ENCODE data around the gene RNF215. TPM values are rescaled to one million over a fixed set of nuclear protein-coding genes. Genes with fewer than 3 reads are reported as not detected.

Gene RNF215
- total RNA-seq, 1 donor from 2014 or later: 11.9 TPM

DNA sequence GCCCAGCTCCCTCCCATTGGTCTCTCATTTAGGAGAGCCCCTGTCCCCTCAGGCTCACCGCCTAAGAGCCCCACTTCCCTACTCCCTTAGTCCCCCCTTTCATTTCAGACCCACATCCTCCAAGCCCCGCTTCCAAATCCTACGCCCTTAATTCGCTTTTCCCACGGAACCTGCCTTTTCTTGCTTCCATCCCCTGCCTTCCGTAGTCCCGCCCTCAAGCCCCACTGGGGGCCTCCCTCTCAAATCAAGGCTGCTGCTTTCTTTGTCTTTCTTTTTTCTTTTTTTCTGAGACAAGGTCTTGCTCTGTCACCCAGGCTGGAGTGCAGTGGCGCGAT lies 30.0 kb downstream of the RNF215 start:
- Histone ChIP-seq H3K79me2 (ENCODE audit: low read depth) (peaks cover 40% of the 10 kb centered on the region), H3K27me3 (no peaks in the 10 kb centered on the region), H2AFZ (replicated peaks) (peak overlapping the region; percentile 92), H3K9me3 (ENCODE audit: low read depth) (no peaks in the 10 kb centered on the region), H3K4me1 (peaks cover 8% of the 10 kb centered on the region), H3F3A (ENCODE audit: low read depth) (no peaks in the 10 kb centered on the region), H3K36me3 (no peaks in the 10 kb centered on the region), H4K20me1 (ENCODE audit: low read depth) (peaks cover 35% of the 10 kb centered on the region), H3K9ac (no peak overlapping the region), H3K4me3 (peak overlapping the region; percentile 86), H3K27ac (no peak overlapping the region), H3K4me2 (peak overlapping the region; percentile 90)
- no peak for DNase-seq (ENCODE audit: low spot score)
- H3K4me1 Mint-ChIP-seq: peaks cover 24% of the 10 kb centered on the region
- no peak for TF ChIP-seq EZH2phosphoT487 (IDR thresholded peaks at IDR 0.05)
- TF ChIP-seq, protein P1, sequence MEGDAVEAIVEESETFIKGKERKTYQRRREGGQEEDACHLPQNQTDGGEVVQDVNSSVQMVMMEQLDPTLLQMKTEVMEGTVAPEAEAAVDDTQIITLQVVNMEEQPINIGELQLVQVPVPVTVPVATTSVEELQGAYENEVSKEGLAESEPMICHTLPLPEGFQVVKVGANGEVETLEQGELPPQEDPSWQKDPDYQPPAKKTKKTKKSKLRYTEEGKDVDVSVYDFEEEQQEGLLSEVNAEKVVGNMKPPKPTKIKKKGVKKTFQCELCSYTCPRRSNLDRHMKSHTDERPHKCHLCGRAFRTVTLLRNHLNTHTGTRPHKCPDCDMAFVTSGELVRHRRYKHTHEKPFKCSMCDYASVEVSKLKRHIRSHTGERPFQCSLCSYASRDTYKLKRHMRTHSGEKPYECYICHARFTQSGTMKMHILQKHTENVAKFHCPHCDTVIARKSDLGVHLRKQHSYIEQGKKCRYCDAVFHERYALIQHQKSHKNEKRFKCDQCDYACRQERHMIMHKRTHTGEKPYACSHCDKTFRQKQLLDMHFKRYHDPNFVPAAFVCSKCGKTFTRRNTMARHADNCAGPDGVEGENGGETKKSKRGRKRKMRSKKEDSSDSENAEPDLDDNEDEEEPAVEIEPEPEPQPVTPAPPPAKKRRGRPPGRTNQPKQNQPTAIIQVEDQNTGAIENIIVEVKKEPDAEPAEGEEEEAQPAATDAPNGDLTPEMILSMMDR (IDR thresholded peaks at IDR 0.05): no peak
- no peak for TF ChIP-seq EZH2 (IDR thresholded peaks at IDR 0.05)
- H3K27ac Mint-ChIP-seq: peak overlapping the region; percentile 95
- H3K9me3 Mint-ChIP-seq: no peaks in the 10 kb centered on the region
- peak overlapping the region; percentile 94 for H3K4me3 Mint-ChIP-seq
- H3K27me3 Mint-ChIP-seq (ENCODE audit: insufficient read depth, low read depth): peaks cover 2% of the 10 kb centered on the region
- peaks cover 6% of the 10 kb centered on the region for H3K36me3 Mint-ChIP-seq

DNA sequence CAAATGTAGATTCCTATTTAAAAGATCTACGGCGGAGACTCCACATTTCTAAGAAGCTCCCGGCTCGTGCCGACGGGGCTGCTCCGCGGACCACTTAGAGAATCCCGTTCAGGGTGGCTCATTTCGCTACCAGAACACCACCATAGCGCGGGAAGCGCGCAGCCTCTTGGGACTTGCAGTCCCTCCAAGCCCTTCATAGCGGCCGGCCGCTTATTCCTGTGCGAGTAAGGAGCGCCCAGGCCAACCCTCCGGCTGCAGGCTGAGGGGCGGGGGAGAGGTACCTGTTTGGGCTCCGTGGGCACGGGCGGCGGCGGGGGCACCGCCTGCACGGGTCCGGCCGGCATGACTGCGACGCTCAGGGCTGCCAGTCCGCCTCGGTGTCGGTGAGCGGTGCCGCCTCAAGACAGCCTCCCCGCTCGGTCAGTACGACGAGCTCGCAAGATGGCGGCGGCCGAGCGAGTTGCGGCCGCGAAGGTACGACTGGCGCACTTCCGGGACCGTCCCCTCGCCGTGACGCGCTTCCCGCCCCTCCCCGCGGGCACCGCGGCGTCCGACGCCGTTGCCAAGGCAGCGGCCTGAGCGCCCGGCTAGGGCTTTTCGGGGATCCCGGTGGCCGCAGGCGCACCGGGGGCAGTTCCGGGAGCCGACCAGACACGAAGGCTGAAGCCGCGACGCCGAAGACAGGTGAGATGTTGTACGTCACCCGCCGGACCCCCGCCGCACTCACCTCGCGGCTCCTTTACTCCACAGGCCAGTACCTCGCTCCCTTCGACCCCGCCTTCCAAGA lies 30.6 kb downstream of the RNF215 start, which contains the start of the genes CCDC157 and SF3A1:
Gene CCDC157, plus strand, starts transcription at position 559 of the 787 bp plus-strand sequence. CDS start 8,994 bp downstream, outside the sequence.
Gene SF3A1, minus strand, starts transcription at position 446 of the 787 bp plus-strand sequence. Its CDS starts 102 bp downstream, at position 344.
- Mint-ChIP-seq H3K27ac (peak within 1 kb of the TSS; percentile 95), H3K9me3 (no peaks in the 10 kb centered on the region), H3K27me3 (ENCODE audit: insufficient read depth, low read depth) (peaks cover 2% of the 10 kb centered on the region), H3K4me3 (peak within 1 kb of the TSS; percentile 94), H3K4me1 (peaks cover 24% of the 10 kb centered on the region), H3K36me3 (peaks cover 11% of the 10 kb centered on the region)
- no peaks in the 10 kb centered on the region for H3F3A ChIP-seq (ENCODE audit: low read depth)
- peak within 1 kb of the TSS; percentile 98 for H3K9ac ChIP-seq
- TF ChIP-seq EZH2 (IDR thresholded peaks at IDR 0.05) (no peak), EZH2phosphoT487 (IDR thresholded peaks at IDR 0.05) (no peak)
- TF ChIP-seq, protein P1 (IDR thresholded peaks at IDR 0.05): no peak
- DNase-seq (ENCODE audit: low spot score): peak; percentile 97
- peak within 1 kb of the TSS; percentile 92 for H2AFZ ChIP-seq (replicated peaks)
- H3K27ac ChIP-seq: peak within 1 kb of the TSS; percentile 94
- H3K4me3 ChIP-seq: peak within 1 kb of the TSS; percentile 86
- H4K20me1 ChIP-seq (ENCODE audit: low read depth): peaks cover 35% of the 10 kb centered on the region
- peaks cover 8% of the 10 kb centered on the region for H3K4me1 ChIP-seq
- no peaks in the 10 kb centered on the region for H3K27me3 ChIP-seq
- peaks cover 45% of the 10 kb centered on the region for H3K79me2 ChIP-seq (ENCODE audit: low read depth)
- H3K36me3 ChIP-seq: no peaks in the 10 kb centered on the region
- H3K9me3 ChIP-seq (ENCODE audit: low read depth): no peaks in the 10 kb centered on the region
- H3K4me2 ChIP-seq: peak within 1 kb of the TSS; percentile 90

DNA sequence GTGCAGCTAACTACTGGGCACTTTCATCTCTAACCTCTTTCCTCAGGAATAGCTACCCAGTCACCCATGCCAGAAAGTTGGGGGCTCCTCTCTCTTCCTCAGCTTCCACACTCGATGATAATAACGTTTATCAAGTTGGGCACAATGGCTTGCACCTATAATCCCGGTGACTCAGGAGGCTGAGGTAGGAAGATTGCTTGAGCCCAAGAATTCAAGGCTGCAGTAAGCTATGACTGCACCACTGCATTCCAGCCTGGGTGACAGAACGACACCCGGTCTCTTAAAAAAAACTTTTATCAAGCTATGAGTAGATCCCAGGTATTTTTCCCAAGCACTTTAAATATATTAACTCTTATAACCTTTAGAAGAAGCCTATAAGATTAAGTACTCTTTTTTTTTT lies 32.6 kb downstream of the RNF215 start:
- Histone ChIP-seq H3K27me3 (no peaks in the 10 kb centered on the region), H4K20me1 (ENCODE audit: low read depth) (peaks cover 47% of the 10 kb centered on the region), H3F3A (ENCODE audit: low read depth) (no peaks in the 10 kb centered on the region), H3K4me2 (no peak overlapping the region), H3K9ac (no peak overlapping the region), H3K36me3 (peaks cover 7% of the 10 kb centered on the region), H3K4me3 (no peak overlapping the region), H3K9me3 (ENCODE audit: low read depth) (no peaks in the 10 kb centered on the region), H3K27ac (no peak overlapping the region), H3K79me2 (ENCODE audit: low read depth) (peaks cover 63% of the 10 kb centered on the region), H3K4me1 (peaks cover 8% of the 10 kb centered on the region), H2AFZ (replicated peaks) (no peak overlapping the region)
- Mint-ChIP-seq H3K27me3 (ENCODE audit: insufficient read depth, low read depth) (peaks cover 2% of the 10 kb centered on the region), H3K4me1 (peaks cover 24% of the 10 kb centered on the region), H3K4me3 (no peak overlapping the region), H3K27ac (no peak overlapping the region), H3K9me3 (no peaks in the 10 kb centered on the region), H3K36me3 (peaks cover 21% of the 10 kb centered on the region)
- no peak for DNase-seq (ENCODE audit: low spot score)
- TF ChIP-seq EZH2 (IDR thresholded peaks at IDR 0.05) (no peak), EZH2phosphoT487 (IDR thresholded peaks at IDR 0.05) (no peak)
- TF ChIP-seq, protein P1 (IDR thresholded peaks at IDR 0.05): no peak

Data from neural progenitor cell (in vitro differentiated cells).